C4-2B (cell line): ENCODE results near the gene DENND1A.

Source experiments
- ZFX ChIP-seq: fragments of 450-650 bp; IDR thresholded peaks from 2 replicates; pipeline ENCODE4 v1.6.1; 2017
- TF ChIP-seq, protein P1 (sequence below): fragments of 450-650 bp; conservative IDR thresholded peaks from 2 replicates; pipeline ENCODE4 v1.5.1; 2017; ENCODE audit warnings: mild to moderate bottlenecking

DNA sequence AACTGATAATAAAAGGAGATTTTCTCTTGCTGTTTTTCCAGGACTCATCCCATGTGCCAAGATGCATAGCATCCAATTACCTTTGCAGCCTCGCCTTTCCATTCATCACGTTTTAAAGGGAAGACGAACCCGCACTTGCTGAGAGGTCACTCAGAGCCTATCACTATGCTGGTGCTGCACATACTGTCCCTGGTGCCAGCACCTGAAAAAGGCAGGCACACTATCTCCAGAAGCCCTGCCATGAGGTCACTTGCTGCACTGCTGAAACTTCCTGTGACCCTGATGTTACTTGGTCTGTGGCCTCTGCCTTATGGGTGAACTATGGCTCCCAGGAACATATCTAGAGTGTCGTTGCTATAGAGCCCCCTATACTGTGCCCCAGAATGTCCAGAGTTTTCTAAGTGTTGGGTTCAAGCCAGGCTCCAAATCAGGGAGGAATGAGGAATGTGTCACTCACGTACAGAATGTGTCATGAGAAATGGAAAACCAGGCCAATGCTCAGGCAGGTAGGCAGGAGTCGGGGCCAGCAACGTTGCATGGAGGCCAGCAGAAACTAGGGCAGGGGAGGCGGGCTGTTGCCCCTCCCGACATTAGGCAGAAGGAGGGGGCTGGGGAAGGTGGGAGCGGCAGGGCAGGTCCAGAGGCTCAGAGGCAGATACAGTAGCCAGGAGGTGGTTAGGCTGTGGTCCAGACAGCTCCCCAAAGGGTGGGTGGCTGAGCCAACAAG, 311.8 kb downstream of the DENND1A start:
- TF ChIP-seq, protein P1, sequence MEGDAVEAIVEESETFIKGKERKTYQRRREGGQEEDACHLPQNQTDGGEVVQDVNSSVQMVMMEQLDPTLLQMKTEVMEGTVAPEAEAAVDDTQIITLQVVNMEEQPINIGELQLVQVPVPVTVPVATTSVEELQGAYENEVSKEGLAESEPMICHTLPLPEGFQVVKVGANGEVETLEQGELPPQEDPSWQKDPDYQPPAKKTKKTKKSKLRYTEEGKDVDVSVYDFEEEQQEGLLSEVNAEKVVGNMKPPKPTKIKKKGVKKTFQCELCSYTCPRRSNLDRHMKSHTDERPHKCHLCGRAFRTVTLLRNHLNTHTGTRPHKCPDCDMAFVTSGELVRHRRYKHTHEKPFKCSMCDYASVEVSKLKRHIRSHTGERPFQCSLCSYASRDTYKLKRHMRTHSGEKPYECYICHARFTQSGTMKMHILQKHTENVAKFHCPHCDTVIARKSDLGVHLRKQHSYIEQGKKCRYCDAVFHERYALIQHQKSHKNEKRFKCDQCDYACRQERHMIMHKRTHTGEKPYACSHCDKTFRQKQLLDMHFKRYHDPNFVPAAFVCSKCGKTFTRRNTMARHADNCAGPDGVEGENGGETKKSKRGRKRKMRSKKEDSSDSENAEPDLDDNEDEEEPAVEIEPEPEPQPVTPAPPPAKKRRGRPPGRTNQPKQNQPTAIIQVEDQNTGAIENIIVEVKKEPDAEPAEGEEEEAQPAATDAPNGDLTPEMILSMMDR, result no peak
- no peak for TF ChIP-seq ZFX
